ENCODE data around the gene MAPK1. TPM values are rescaled to one million over a fixed set of nuclear protein-coding genes. Genes with fewer than 3 reads are reported as not detected.

MAPK1 gene
- total and polyA plus RNA-seq, 9 of the 15 experiments (the other 6 are each of a cell fraction or from before 2014, with no cell fraction given) = 46.3 to 575 (median 283) TPM

GRCh38 chr22:21807544-21808529 is 59.6 kb downstream of the MAPK1 start (continued):
- TF ChIP-seq HBP1 (CRISPR knock-in tag; IDR thresholded peaks at IDR 0.05) (no peak), HNRNPK (IDR thresholded peaks at IDR 0.05; ENCODE audit: low read depth, low read length, poor library complexity, severe bottlenecking) (no peak), SNIP1 (IDR thresholded peaks at IDR 0.05; ENCODE audit: low read depth) (no peak), SOX6 (IDR thresholded peaks at IDR 0.05) (no peak), STAG1 (CRISPR knock-in tag; IDR thresholded peaks at IDR 0.05; ENCODE audit: borderline replicate concordance) (no peak), U2AF1 (optimal IDR thresholded peaks at IDR 0.05; ENCODE audit: low read depth, low read length) (no peak), MTA1 (IDR thresholded peaks at IDR 0.05; ENCODE audit: borderline replicate concordance) (no peak), NCOA4 (IDR thresholded peaks at IDR 0.05; ENCODE audit: partially characterized antibody) (no peak), CBFA2T3 (IDR thresholded peaks at IDR 0.05) (no peak), TFAM (CRISPR knock-in tag; conservative IDR thresholded peaks at IDR 0.05) (0 out of 2 replicates have a peak, but pooled peaks have one; percentile 70), SIN3B (IDR thresholded peaks at IDR 0.05; ENCODE audit: low read depth) (no peak), ZNF589 (CRISPR knock-in tag; IDR thresholded peaks at IDR 0.05; ENCODE audit: low read depth) (no peak), GTF2F1 (IDR thresholded peaks at IDR 0.05; ENCODE audit: low read depth, low read length) (no peak), ZFP91 (CRISPR knock-in tag; IDR thresholded peaks at IDR 0.05) (0 out of 2 replicates have a peak, but pooled peaks have one; percentile 41), NR1H2 (CRISPR knock-in tag; IDR thresholded peaks at IDR 0.05) (no peak), MECOM (CRISPR knock-in tag; IDR thresholded peaks at IDR 0.05) (no peak), TBL1XR1 (IDR thresholded peaks at IDR 0.05; ENCODE audit: low read length in 2 of 2) (no peak), SMAD1 (IDR thresholded peaks at IDR 0.05; ENCODE audit: low read depth, low read length, partially characterized antibody) (no peak), VEZF1 (CRISPR knock-in tag; IDR thresholded peaks at IDR 0.05) (no peak), SMC3 (conservative IDR thresholded peaks at IDR 0.05; ENCODE audit: insufficient read depth, low read depth, low read length) (no peak), ZSCAN32 (CRISPR knock-in tag; IDR thresholded peaks at IDR 0.05) (no peak), TEAD4 (IDR thresholded peaks at IDR 0.05; ENCODE audit: low read length) (no peak), TEAD4 (CRISPR knock-in tag; IDR thresholded peaks at IDR 0.05; ENCODE audit: borderline replicate concordance) (peak; percentile 77; the same call in 1 of the 2 replicates)
